ENCODE data around the gene CLOCK. TPM values are rescaled to one million over a fixed set of nuclear protein-coding genes. Genes with fewer than 3 reads are reported as not detected.

CLOCK gene
- total and polyA plus RNA-seq, 9 of the 15 experiments (the other 6 are each of a cell fraction or from before 2014, with no cell fraction given): 3.7 to 14.4 (median 9.4) TPM

- TF ChIP-seq CBX8 (IDR thresholded peaks at IDR 0.05; ENCODE audit: borderline replicate concordance, extremely low read depth, low read depth, low read length, poor library complexity, severe bottlenecking) (no peak), PBX2 (CRISPR knock-in tag; IDR thresholded peaks at IDR 0.05; ENCODE audit: low read depth) (no peak), PBX2 (tag; conservative IDR thresholded peaks at IDR 0.05; ENCODE audit: low read depth) (no peak), PREB (CRISPR knock-in tag; IDR thresholded peaks at IDR 0.05) (no peak), MCM5 (IDR thresholded peaks at IDR 0.05; ENCODE audit: low read depth) (no peak), SMARCB1 (IDR thresholded peaks at IDR 0.05; ENCODE audit: insufficient read length, low read depth) (no peak), NR0B1 (IDR thresholded peaks at IDR 0.05; ENCODE audit: partially characterized antibody) (no peak), HNRNPL (IDR thresholded peaks at IDR 0.05; ENCODE audit: low read depth, low read length) (no peak), HDGF (IDR thresholded peaks at IDR 0.05) (peak; percentile 56; the same call in 1 of the 2 replicates), SNRNP70 (optimal IDR thresholded peaks at IDR 0.05; ENCODE audit: low read depth, low read length) (no peak), MXI1 (IDR thresholded peaks at IDR 0.05; ENCODE audit: low read depth, low read length) (0 out of 2 replicates have a peak, but pooled peaks have one; percentile 14), ZC3H11A (IDR thresholded peaks at IDR 0.05; ENCODE audit: low read depth, low read length) (no peak), FOXA1 (IDR thresholded peaks at IDR 0.05; ENCODE audit: borderline replicate concordance) (no peak), TSC22D4 (tag; IDR thresholded peaks at IDR 0.05) (no peak), NFIX (CRISPR knock-in tag; IDR thresholded peaks at IDR 0.05; ENCODE audit: low read depth) (no peak), TAF1 (IDR thresholded peaks at IDR 0.05; ENCODE audit: control insufficient read depth, extremely low read depth, insufficient read depth, low read length, severe bottlenecking) (no peak), ZKSCAN1 (IDR thresholded peaks at IDR 0.05; ENCODE audit: low read depth, low read length) (no peak), PRDM10 (IDR thresholded peaks at IDR 0.05; ENCODE audit: partially characterized antibody) (no peak), RBM17 (IDR thresholded peaks at IDR 0.05; ENCODE audit: borderline replicate concordance, low read depth, low read length) (no peak), ZKSCAN3 (CRISPR knock-in tag; IDR thresholded peaks at IDR 0.05) (no peak), ZNF583 (CRISPR knock-in tag; IDR thresholded peaks at IDR 0.05) (no peak)
Measured at GRCh38 chr4:55398461-55398860, 148.2 kb downstream of the CLOCK start (continued).

Measured in K562 (cell line).